GM12878 (cell line): Measurements from ENCODE around the gene POU2F1. TPM values are rescaled to one million over a fixed set of nuclear protein-coding genes. Genes with fewer than 3 reads are reported as not detected.

Experiments
- ATAC-seq: fragments of 200-7000 bp; cut with Tn5 transposase; 3 replicates; pipeline ENCODE4 v1.9.1; 2020; ENCODE audit warnings: mild to moderate bottlenecking, moderate library complexity
- BruUV-seq: library from RNA; stranded (reverse); fragments of 400-500 nt; replicated peaks from 2 replicates; lab custom pipeline; 2021; lab: Mats Ljungman, UMichigan
- CTCF ChIA-PET: fragments of 300-600 bp; sonication (Branson Sonifier 250); formaldehyde crosslinking; extraction: SDS; loops from one replicate; lab custom pipeline; 2021; ENCODE audit warnings: inconsistent platforms; lab: Yijun Ruan, JAX
- POLR2A ChIA-PET: fragments of 350-600 bp; formaldehyde crosslinking; extraction: SDS; loops from one replicate; lab custom pipeline; 2021; ENCODE audit warnings: inconsistent platforms; lab: Charles Lee
- RAD21 ChIA-PET: fragments of 300-600 bp; sonication (Branson Sonifier 250); formaldehyde crosslinking; loops from one replicate; lab custom pipeline; 2023; ENCODE audit warnings: antibody characterized with exemption; ENCODE audit not compliant: unreplicated experiment; lab: Charles Lee
- SMC1A ChIA-PET: fragments of 300-600 bp; sonication (Branson Sonifier 250); formaldehyde crosslinking; loops from one replicate; lab custom pipeline; 2023; ENCODE audit not compliant: unreplicated experiment, uncharacterized antibody; lab: Charles Lee
- DNase-seq: peaks from one replicate; pipeline ENCODE4 v3.0.0-alpha.2; 2011; ENCODE audit warnings: low read depth, low spot score
- FAIRE-seq: peaks from 3 replicates; lab custom pipeline; 2011; peaks lifted over from hg19 to GRCh38; lab: Jason Lieb, UNC
- H2AFZ ChIP-seq: 2 replicates; pipeline ENCODE4 v1.6.0; 2011; ENCODE audit warnings: low read depth, low read length, control low read depth; ENCODE audit not compliant: control insufficient read depth
- H3K27ac ChIP-seq: 2 replicates; pipeline ENCODE4 v1.5.1; 2011; ENCODE audit warnings: control low read depth; ENCODE audit not compliant: control insufficient read depth, insufficient read depth
- H3K27me3 ChIP-seq, 2 experiments: replicated peaks in 1 of 2; 2 replicates each; pipeline versions ENCODE4 v1.6.0 to v1.6.1; 2011; ENCODE audit warnings: low read length in 1 of 2; ENCODE audit not compliant: control insufficient read depth in 2 of 2, insufficient read depth in 2 of 2
- H3K36me3 ChIP-seq, 2 experiments: 2 replicates each; pipeline ENCODE4 v1.5.1; 2011; ENCODE audit warnings: low read length in 1 of 2; ENCODE audit not compliant: control insufficient read depth in 2 of 2, insufficient read depth in 2 of 2
- H3K4me1 ChIP-seq: 2 replicates; pipeline ENCODE4 v1.6.1; 2011; ENCODE audit warnings: mild to moderate bottlenecking, low read length, moderate library complexity, mixed read lengths; ENCODE audit not compliant: control insufficient read depth, insufficient read depth
- H3K4me2 ChIP-seq: 2 replicates; pipeline ENCODE4 v1.6.0; 2011; ENCODE audit warnings: control low read depth; ENCODE audit not compliant: control insufficient read depth, insufficient read depth
- H3K4me3 ChIP-seq: fragments of 200-600 bp; sonication (generic); 2 replicates; pipeline ENCODE4 v1.5.1; 2016
- H3K79me2 ChIP-seq: 2 replicates; pipeline ENCODE4 v1.6.0; 2011; ENCODE audit warnings: low read length; ENCODE audit not compliant: control insufficient read depth, insufficient read depth
- H3K9ac ChIP-seq: 2 replicates; pipeline ENCODE4 v1.8.0; 2011; ENCODE audit warnings: low read length, control low read depth, mixed read lengths; ENCODE audit not compliant: control insufficient read depth, insufficient read depth
- H3K9me3 ChIP-seq: replicated peaks from 3 replicates; pipeline ENCODE4 v1.5.1; 2011; ENCODE audit warnings: mild to moderate bottlenecking, low read length; ENCODE audit not compliant: control insufficient read depth, insufficient read depth
- H4K20me1 ChIP-seq: 2 replicates; pipeline ENCODE4 v1.6.0; 2011; ENCODE audit not compliant: control insufficient read depth, insufficient read depth
- BACH1 ChIP-seq: fragments of 450-650 bp; IDR thresholded peaks from 2 replicates; pipeline ENCODE4 v1.6.1; 2017; ENCODE audit warnings: mild to moderate bottlenecking, borderline replicate concordance
- BMI1 ChIP-seq: fragments of 450-650 bp; IDR thresholded peaks from 2 replicates; pipeline ENCODE4 v1.6.1; 2016; ENCODE audit warnings: mild to moderate bottlenecking, moderate library complexity, borderline replicate concordance
- CBFB ChIP-seq: IDR thresholded peaks from 2 replicates; pipeline ENCODE4 v1.6.1; 2016; ENCODE audit warnings: antibody characterized with exemption, low read depth
- EED ChIP-seq: sonication (generic); IDR thresholded peaks from 2 replicates; pipeline ENCODE4 v1.6.1; 2016; ENCODE audit warnings: antibody characterized with exemption, low read depth
- EP300 ChIP-seq, 2 experiments: fragments of 150-350 bp in 1 of 2; IDR thresholded peaks; 2 replicates each; pipeline ENCODE4 v1.6.1; 2011 to 2012; ENCODE audit warnings: low read depth in 2 of 2, low read length in 2 of 2, borderline replicate concordance in 1 of 2, improper control_type of control experiment in 1 of 2, inconsistent platforms in 1 of 2; ENCODE audit not compliant: control insufficient read depth in 1 of 2
- MEF2B ChIP-seq: fragments of 450-650 bp; IDR thresholded peaks from 2 replicates; pipeline ENCODE4 v1.6.1; 2018; ENCODE audit warnings: mild to moderate bottlenecking, moderate library complexity; ENCODE audit not compliant: partially characterized antibody, poor library complexity, severe bottlenecking
- NRF1 ChIP-seq: conservative IDR thresholded peaks from 2 replicates; pipeline ENCODE4 v1.6.1; 2011; ENCODE audit warnings: mild to moderate bottlenecking, low read depth, low read length, improper control_type of control experiment
- PKNOX1 ChIP-seq: fragments of 450-650 bp; IDR thresholded peaks from 2 replicates; pipeline ENCODE4 v1.6.1; 2016; ENCODE audit warnings: mild to moderate bottlenecking
- RELA ChIP-seq: fragments of 450-650 bp; IDR thresholded peaks from 2 replicates; pipeline ENCODE4 v1.8.0; 2014; ENCODE audit warnings: borderline replicate concordance; ENCODE audit not compliant: partially characterized antibody
- SKIL ChIP-seq: fragments of 450-650 bp; IDR thresholded peaks from 2 replicates; pipeline ENCODE4 v1.6.1; 2017; ENCODE audit warnings: mild to moderate bottlenecking, low read depth, inconsistent platforms; ENCODE audit not compliant: poor library complexity, severe bottlenecking
- SREBF1 ChIP-seq: IDR thresholded peaks from 2 replicates; pipeline ENCODE4 v1.6.1; 2012; ENCODE audit warnings: mild to moderate bottlenecking, low read length
- SUZ12 ChIP-seq: fragments of 200-600 bp; sonication (generic); IDR thresholded peaks from one replicate; pipeline ENCODE4 v1.6.1; 2018; ENCODE audit warnings: antibody characterized with exemption, mild to moderate bottlenecking; ENCODE audit not compliant: unreplicated experiment
- TCF3 ChIP-seq: IDR thresholded peaks from 2 replicates; pipeline ENCODE4 v1.6.1; 2012; ENCODE audit warnings: low read depth, mild to moderate bottlenecking, low read length, borderline replicate concordance; ENCODE audit not compliant: insufficient read depth
- WGBS: methylation state at CpG from one replicate; pipeline ENCODE4 v1.1.6; 2016; ENCODE audit warnings: low lambda C conversion rate; ENCODE audit not compliant: insufficient replicate concordance, insufficient coverage; ENCODE audit errors: missing lambda C conversion rate; 5-methylcytosine and 5-hydroxymethylcytosine counted together
- in situ Hi-C: fragments of 300-500 bp; cut with MboI; formaldehyde crosslinking; loops from 9 replicates; pipeline ENCODE4 v1.14.3; 2018; ENCODE audit warnings: mixed read lengths
- intact Hi-C: fragments of 100-400 bp; cut with micrococcal nuclease; formaldehyde crosslinking; loops from one replicate; pipeline ENCODE4 v1.14.2; 2022; ENCODE audit not compliant: unreplicated experiment
- polyA plus RNA-seq, 11 experiments: library from polyadenylated mRNA; depleted of rRNA in 4 of 11; unstranded in 6 of 11; stranded (reverse) in 5 of 11; fragments of >200 nt; fragmentation: Nextera tagmentation in 4 of 11; fragmentation: Illumina TruSeq in 1 of 11; extraction: Ambion mirVana in 4 of 11; extraction: Trizol in 1 of 11; gene quantifications; 1 replicate in 1 of 11; 2 replicates in 10 of 11; pipeline versions ENCODE4 v1.2.1 to v1.2.3, GENCODE V29; 2011 to 2016; ENCODE audit warnings: inconsistent platforms in 2 of 11, missing spikeins in 2 of 11, low read depth in 1 of 11
- total RNA-seq, 4 experiments: library from RNA; depleted of rRNA in 3 of 4; stranded (reverse); fragments of >200 nt in 3 of 4; fragmentation: Illumina TruSeq in 1 of 4; extraction: Trizol in 1 of 4; gene quantifications; 2 replicates each; pipeline versions ENCODE4 v1.2.1 to v1.2.3, GENCODE V29; 2013 to 2021

Gene POU2F1
- total and polyA plus RNA-seq, 10 of the 15 experiments (the other 5 are each of a cell fraction or from before 2014, with no cell fraction given) = 2.5 to 21.7 (median 12.5) TPM

GRCh38 chr1:167428395-167428794, 207.7 kb downstream of the POU2F1 start (continued):
- TF ChIP-seq BACH1 = no peak
- TF ChIP-seq EP300 (IDR thresholded peaks at IDR 0.05; ENCODE audit: borderline replicate concordance in 1 of 2, control insufficient read depth in 1 of 2, low read depth in 2 of 2, low read length in 2 of 2) = no peak
- TF ChIP-seq TCF3 = no peak
- TF ChIP-seq SREBF1 = no peak
- TF ChIP-seq BMI1 = no peak
- TF ChIP-seq RELA = no peak
- no peak for TF ChIP-seq SUZ12
- no peak for TF ChIP-seq NRF1
- TF ChIP-seq CBFB = no peak

DNA sequence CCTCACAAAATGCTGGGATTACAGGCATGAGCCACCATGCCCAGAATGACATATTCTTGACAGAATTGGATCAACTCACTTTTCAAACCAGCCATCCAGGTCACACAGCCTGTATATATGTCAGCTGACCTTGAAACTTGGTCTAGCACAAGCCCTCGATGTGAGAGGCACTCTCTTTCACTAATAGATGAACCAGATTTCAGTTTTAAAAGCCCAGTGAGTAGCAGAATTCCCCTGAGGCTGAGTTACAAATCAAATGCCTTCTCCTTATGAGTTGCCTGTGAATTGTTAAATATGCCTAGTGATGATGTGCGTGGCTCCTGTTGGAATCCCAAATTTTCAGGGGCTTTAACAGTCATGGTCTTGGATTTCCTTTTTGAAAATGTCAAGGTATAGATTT, 208.9 kb downstream of the POU2F1 start:
- Histone ChIP-seq H3K4me1 (peaks cover 27% of the 10 kb centered on the region), H4K20me1 (no peaks in the 10 kb centered on the region), H2AFZ (no peak overlapping the region; the same call in 1 of the 2 replicates), H3K27ac (no peak overlapping the region), H3K9me3 (no peaks in the 10 kb centered on the region), H3K4me3 (no peak overlapping the region), H3K79me2 (no peaks in the 10 kb centered on the region), H3K9ac (no peak overlapping the region), H3K27me3 (no peaks in the 10 kb centered on the region), H3K36me3 (peaks cover 0 to 2% of the 10 kb centered on the region in 2 experiments; a peak in 3 of 4 replicates), H3K4me2 (peak overlapping the region; percentile 28)
- CTCF ChIA-PET = no interaction called here
- WGBS = 0% methylated on average over 2 of the region's 2 CpGs
- peak; percentile 80 for TF ChIP-seq MEF2B
- TF ChIP-seq EED = 0 out of 2 replicates have a peak, but pooled peaks have one; percentile 4
- TF ChIP-seq SKIL = no peak
- TF ChIP-seq PKNOX1 = peak; percentile 62; the same call in 1 of the 2 replicates
- intact Hi-C loops = no loop called here
- POLR2A ChIA-PET = no interaction called here
- RAD21 ChIA-PET = interaction anchor here (1.1 kb wide), 1 partner anchor 12 kb away, joined by 3 read pairs; no protein-coding TSS in a partner anchor
- BruUV-seq = no TSS peak
- in situ Hi-C loops = no loop called here
- SMC1A ChIA-PET = interaction anchor here (0.9 to 1.4 kb wide), 2 partner anchors 12 to 162 kb away, joined by 4 read pairs; no protein-coding TSS in a partner anchor
- FAIRE-seq = no peak
- no peak for DNase-seq
- peak; percentile 57 for ATAC-seq
